Neural cell (in vitro differentiated cells): ENCODE data around the gene OR10V1.

Source experiments
- EP300 ChIP-seq: fragments of 450-650 bp; conservative IDR thresholded peaks from 2 replicates; pipeline ENCODE4 v1.6.1; 2014; ENCODE audit warnings: antibody characterized with exemption, mild to moderate bottlenecking, moderate library complexity; ENCODE audit not compliant: poor library complexity, severe bottlenecking
- EZH2 ChIP-seq: fragments of 200-600, 300-800 bp; shearing (Covaris generic), sonication (generic); IDR thresholded peaks from 2 replicates; pipeline ENCODE4 v1.6.1; 2014; ENCODE audit warnings: antibody characterized with exemption, low read length, borderline replicate concordance, mild to moderate bottlenecking; ENCODE audit not compliant: insufficient read depth, poor library complexity, severe bottlenecking
- POLR2AphosphoS5 ChIP-seq: IDR thresholded peaks from 2 replicates; pipeline ENCODE4 v1.6.1; 2012
- SMC3 ChIP-seq: fragments of 450-650 bp; conservative IDR thresholded peaks from 2 replicates; pipeline ENCODE4 v1.6.1; 2014; ENCODE audit warnings: antibody characterized with exemption, mild to moderate bottlenecking, moderate library complexity; ENCODE audit not compliant: poor library complexity
- TAF1 ChIP-seq: IDR thresholded peaks from 2 replicates; pipeline ENCODE4 v1.6.1; 2012; ENCODE audit warnings: low read depth
- TF ChIP-seq, protein P1 (sequence below): fragments of 450-650 bp; IDR thresholded peaks from 2 replicates; pipeline ENCODE4 v1.5.1; 2014; ENCODE audit warnings: antibody characterized with exemption, mild to moderate bottlenecking, moderate library complexity; ENCODE audit not compliant: poor library complexity, severe bottlenecking
- TF ChIP-seq, protein P2 (sequence below): IDR thresholded peaks from 2 replicates; pipeline ENCODE4 v1.6.1; 2012; ENCODE audit warnings: borderline replicate concordance

DNA sequence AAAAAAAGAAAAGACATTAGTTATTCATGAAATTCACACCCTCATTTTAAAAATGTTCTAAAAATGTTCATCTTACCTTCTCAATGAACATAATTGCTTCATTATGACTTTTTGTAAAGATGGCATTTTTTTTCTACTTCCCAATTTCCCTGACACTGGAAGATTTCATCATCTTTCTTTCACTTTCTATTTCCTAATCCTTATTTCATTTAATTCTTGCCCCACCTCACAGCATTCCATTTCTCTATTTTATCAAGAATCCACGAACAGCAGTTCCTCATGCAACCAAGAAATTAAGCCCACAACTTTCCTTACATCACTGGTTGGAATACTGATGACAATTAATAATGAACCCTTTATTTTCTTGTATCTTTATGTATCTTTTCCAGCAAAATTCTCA, 46.7 kb downstream of the OR10V1 start:
- TF ChIP-seq, protein P1, sequence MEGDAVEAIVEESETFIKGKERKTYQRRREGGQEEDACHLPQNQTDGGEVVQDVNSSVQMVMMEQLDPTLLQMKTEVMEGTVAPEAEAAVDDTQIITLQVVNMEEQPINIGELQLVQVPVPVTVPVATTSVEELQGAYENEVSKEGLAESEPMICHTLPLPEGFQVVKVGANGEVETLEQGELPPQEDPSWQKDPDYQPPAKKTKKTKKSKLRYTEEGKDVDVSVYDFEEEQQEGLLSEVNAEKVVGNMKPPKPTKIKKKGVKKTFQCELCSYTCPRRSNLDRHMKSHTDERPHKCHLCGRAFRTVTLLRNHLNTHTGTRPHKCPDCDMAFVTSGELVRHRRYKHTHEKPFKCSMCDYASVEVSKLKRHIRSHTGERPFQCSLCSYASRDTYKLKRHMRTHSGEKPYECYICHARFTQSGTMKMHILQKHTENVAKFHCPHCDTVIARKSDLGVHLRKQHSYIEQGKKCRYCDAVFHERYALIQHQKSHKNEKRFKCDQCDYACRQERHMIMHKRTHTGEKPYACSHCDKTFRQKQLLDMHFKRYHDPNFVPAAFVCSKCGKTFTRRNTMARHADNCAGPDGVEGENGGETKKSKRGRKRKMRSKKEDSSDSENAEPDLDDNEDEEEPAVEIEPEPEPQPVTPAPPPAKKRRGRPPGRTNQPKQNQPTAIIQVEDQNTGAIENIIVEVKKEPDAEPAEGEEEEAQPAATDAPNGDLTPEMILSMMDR, result no peak
- TF ChIP-seq TAF1 (no peak), SMC3 (no peak), EZH2 (no peak), POLR2AphosphoS5 (no peak), EP300 (no peak)
- TF ChIP-seq, protein P2, sequence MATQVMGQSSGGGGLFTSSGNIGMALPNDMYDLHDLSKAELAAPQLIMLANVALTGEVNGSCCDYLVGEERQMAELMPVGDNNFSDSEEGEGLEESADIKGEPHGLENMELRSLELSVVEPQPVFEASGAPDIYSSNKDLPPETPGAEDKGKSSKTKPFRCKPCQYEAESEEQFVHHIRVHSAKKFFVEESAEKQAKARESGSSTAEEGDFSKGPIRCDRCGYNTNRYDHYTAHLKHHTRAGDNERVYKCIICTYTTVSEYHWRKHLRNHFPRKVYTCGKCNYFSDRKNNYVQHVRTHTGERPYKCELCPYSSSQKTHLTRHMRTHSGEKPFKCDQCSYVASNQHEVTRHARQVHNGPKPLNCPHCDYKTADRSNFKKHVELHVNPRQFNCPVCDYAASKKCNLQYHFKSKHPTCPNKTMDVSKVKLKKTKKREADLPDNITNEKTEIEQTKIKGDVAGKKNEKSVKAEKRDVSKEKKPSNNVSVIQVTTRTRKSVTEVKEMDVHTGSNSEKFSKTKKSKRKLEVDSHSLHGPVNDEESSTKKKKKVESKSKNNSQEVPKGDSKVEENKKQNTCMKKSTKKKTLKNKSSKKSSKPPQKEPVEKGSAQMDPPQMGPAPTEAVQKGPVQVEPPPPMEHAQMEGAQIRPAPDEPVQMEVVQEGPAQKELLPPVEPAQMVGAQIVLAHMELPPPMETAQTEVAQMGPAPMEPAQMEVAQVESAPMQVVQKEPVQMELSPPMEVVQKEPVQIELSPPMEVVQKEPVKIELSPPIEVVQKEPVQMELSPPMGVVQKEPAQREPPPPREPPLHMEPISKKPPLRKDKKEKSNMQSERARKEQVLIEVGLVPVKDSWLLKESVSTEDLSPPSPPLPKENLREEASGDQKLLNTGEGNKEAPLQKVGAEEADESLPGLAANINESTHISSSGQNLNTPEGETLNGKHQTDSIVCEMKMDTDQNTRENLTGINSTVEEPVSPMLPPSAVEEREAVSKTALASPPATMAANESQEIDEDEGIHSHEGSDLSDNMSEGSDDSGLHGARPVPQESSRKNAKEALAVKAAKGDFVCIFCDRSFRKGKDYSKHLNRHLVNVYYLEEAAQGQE, result no peak
